ENCODE results near the gene N4BP2.

The N4BP2 gene

GRCh38 chr4:40205259-40206198 is 148.9 kb downstream of the N4BP2 start:
- DNase-seq (ENCODE audit: low spot score): no peak
- in situ Hi-C loops (cut with MboI; ENCODE audit: low pct_unique_long_range_greater_than_20kb, low sequenced_read_pairs, unreplicated experiment): loop anchor here (25.0 kb wide), 1 partner anchor 107 kb away; no protein-coding TSS in a partner anchor

GRCh38 chr4:40206426-40206825 is 149.8 kb downstream of the N4BP2 start:
- DNase-seq (ENCODE audit: low spot score): no peak
- in situ Hi-C loops (cut with MboI; ENCODE audit: low pct_unique_long_range_greater_than_20kb, low sequenced_read_pairs, unreplicated experiment): loop anchor here (25.0 kb wide), 1 partner anchor 106 kb away; no protein-coding TSS in a partner anchor
- TF ChIP-seq, protein P1, sequence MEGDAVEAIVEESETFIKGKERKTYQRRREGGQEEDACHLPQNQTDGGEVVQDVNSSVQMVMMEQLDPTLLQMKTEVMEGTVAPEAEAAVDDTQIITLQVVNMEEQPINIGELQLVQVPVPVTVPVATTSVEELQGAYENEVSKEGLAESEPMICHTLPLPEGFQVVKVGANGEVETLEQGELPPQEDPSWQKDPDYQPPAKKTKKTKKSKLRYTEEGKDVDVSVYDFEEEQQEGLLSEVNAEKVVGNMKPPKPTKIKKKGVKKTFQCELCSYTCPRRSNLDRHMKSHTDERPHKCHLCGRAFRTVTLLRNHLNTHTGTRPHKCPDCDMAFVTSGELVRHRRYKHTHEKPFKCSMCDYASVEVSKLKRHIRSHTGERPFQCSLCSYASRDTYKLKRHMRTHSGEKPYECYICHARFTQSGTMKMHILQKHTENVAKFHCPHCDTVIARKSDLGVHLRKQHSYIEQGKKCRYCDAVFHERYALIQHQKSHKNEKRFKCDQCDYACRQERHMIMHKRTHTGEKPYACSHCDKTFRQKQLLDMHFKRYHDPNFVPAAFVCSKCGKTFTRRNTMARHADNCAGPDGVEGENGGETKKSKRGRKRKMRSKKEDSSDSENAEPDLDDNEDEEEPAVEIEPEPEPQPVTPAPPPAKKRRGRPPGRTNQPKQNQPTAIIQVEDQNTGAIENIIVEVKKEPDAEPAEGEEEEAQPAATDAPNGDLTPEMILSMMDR (IDR thresholded peaks at IDR 0.05; ENCODE audit: extremely low read depth, insufficient read depth, missing control alignments): no peak

More at GRCh38 chr4:40205259-40206198, 148.9 kb downstream of the N4BP2 start:
- TF ChIP-seq, protein P1 (IDR thresholded peaks at IDR 0.05; ENCODE audit: extremely low read depth, insufficient read depth, missing control alignments): no peak
